HepG2 (cell line): Measurements from ENCODE around the gene CAMK2D. TPM values are rescaled to one million over a fixed set of nuclear protein-coding genes. Genes with fewer than 3 reads are reported as not detected.

Experiments used
- ATAC-seq: fragments of 200-7000 bp; cut with Tn5 transposase; 3 replicates; pipeline ENCODE4 v1.9.1; 2020; ENCODE audit warnings: mild to moderate bottlenecking, moderate library complexity
- BruUV-seq: library from RNA; stranded (reverse); fragments of 400-500 nt; replicated peaks from 2 replicates; lab custom pipeline; 2021; lab: Mats Ljungman, UMichigan
- CTCF ChIA-PET: fragments of 300-600 bp; formaldehyde crosslinking; extraction: SDS; loops from one replicate; lab custom pipeline; 2021; ENCODE audit warnings: low total read pairs, inconsistent platforms, low intra/inter-chr PET ratio; lab: Yijun Ruan, JAX
- POLR2A ChIA-PET: fragments of 350-600 bp; sonication (Branson Sonifier 250); formaldehyde crosslinking; loops from one replicate; lab custom pipeline; 2020; ENCODE audit warnings: antibody characterized with exemption, inconsistent platforms; lab: Yijun Ruan, JAX
- DNase-seq: peaks from one replicate; pipeline ENCODE4 v3.0.0-alpha.2; 2015; ENCODE audit warnings: low spot score
- FAIRE-seq: peaks from 3 replicates; lab custom pipeline; 2011; peaks lifted over from hg19 to GRCh38; lab: Jason Lieb, UNC
- H2AFZ ChIP-seq: one replicate; pipeline ENCODE4 v1.6.1; 2011; ENCODE audit warnings: low read length, inconsistent platforms
- H3K27ac ChIP-seq: fragments of 300-600 bp; 3 replicates; pipeline ENCODE4 v1.8.0; 2011; ENCODE audit warnings: mixed run types, mild to moderate bottlenecking, mixed read lengths, low read length, inconsistent platforms; ENCODE audit not compliant: insufficient read depth; ENCODE audit errors: extremely low read length
- H3K27me3 ChIP-seq, 2 experiments: fragments of 200-600 bp in 1 of 2; 2 replicates in 1 of 2; 3 replicates in 1 of 2; pipeline versions ENCODE4 v1.6.0 to v1.8.0; 2011; ENCODE audit warnings: low read length in 2 of 2, mild to moderate bottlenecking in 2 of 2, moderate library complexity in 2 of 2, inconsistent platforms in 1 of 2; ENCODE audit not compliant: insufficient read depth in 2 of 2, control insufficient read depth in 1 of 2
- H3K36me3 ChIP-seq, 2 experiments: fragments of 200-600 bp in 1 of 2; replicated peaks in 1 of 2; 2 replicates in 1 of 2; 3 replicates in 1 of 2; pipeline versions ENCODE4 v1.5.1 to v1.8.0; 2011; ENCODE audit warnings: low read length in 2 of 2, inconsistent platforms in 1 of 2; ENCODE audit not compliant: insufficient read depth in 2 of 2, control insufficient read depth in 1 of 2
- H3K4me1 ChIP-seq: 2 replicates; pipeline ENCODE4 v1.5.1; 2012; ENCODE audit warnings: low read length, inconsistent platforms; ENCODE audit not compliant: insufficient read depth
- H3K4me2 ChIP-seq: 2 replicates; pipeline ENCODE4 v1.6.0; 2011; ENCODE audit warnings: low read depth, low read length, inconsistent platforms
- H3K4me3 ChIP-seq, 3 experiments: fragments of 200-600 bp in 1 of 3; sonication (generic), shearing (Covaris generic) in 1 of 3; replicated peaks in 1 of 3; 2 replicates each; pipeline ENCODE4 v1.5.1; 2011 to 2016; ENCODE audit warnings: low read length in 3 of 3, inconsistent platforms in 2 of 3, low read depth in 2 of 3, mild to moderate bottlenecking in 2 of 3, control low read depth in 1 of 3, mixed read lengths in 1 of 3; ENCODE audit not compliant: insufficient read depth in 1 of 3
- H3K79me2 ChIP-seq: one replicate; pipeline ENCODE4 v1.6.1; 2011; ENCODE audit warnings: low read length, inconsistent platforms; ENCODE audit not compliant: insufficient read depth
- H3K9ac ChIP-seq: 2 replicates; pipeline ENCODE4 v1.6.0; 2011; ENCODE audit warnings: mild to moderate bottlenecking, low read depth, low read length, inconsistent platforms; ENCODE audit not compliant: insufficient read depth
- H3K9me3 ChIP-seq: 2 replicates; pipeline ENCODE4 v1.5.1; 2012; ENCODE audit warnings: mild to moderate bottlenecking, low read length
- H4K20me1 ChIP-seq: 2 replicates; pipeline ENCODE4 v1.6.0; 2011; ENCODE audit warnings: inconsistent platforms, mild to moderate bottlenecking, low read length, moderate library complexity; ENCODE audit not compliant: insufficient read depth
- ELF3 ChIP-seq: IDR thresholded peaks from 2 replicates; pipeline ENCODE4 v1.6.1; 2016; ENCODE audit warnings: missing genetic modification reagents, missing compliant biosample characterization
- ETV6 ChIP-seq: sonication (generic); formaldehyde crosslinking; conservative IDR thresholded peaks from 2 replicates; pipeline ENCODE4 v1.4.0; 2020; ENCODE audit warnings: missing genetic modification reagents
- PHF8 ChIP-seq: sonication (generic); formaldehyde crosslinking; IDR thresholded peaks from 2 replicates; pipeline ENCODE4 v1.5.0; 2020; ENCODE audit warnings: missing genetic modification reagents
- SAFB2 ChIP-seq: sonication (generic); formaldehyde crosslinking; IDR thresholded peaks from 2 replicates; pipeline ENCODE4 v1.5.1; 2020; ENCODE audit warnings: missing genetic modification reagents, low read depth, mild to moderate bottlenecking, borderline replicate concordance
- SIN3A ChIP-seq: IDR thresholded peaks from 2 replicates; pipeline ENCODE4 v1.6.1; 2011; ENCODE audit warnings: low read depth, mild to moderate bottlenecking, control low read depth, low read length, borderline replicate concordance
- YEATS2 ChIP-seq: sonication (generic); formaldehyde crosslinking; IDR thresholded peaks from 2 replicates; pipeline ENCODE4 v1.4.0; 2020; ENCODE audit warnings: missing genetic modification reagents, borderline replicate concordance
- ZBTB8A ChIP-seq: sonication (generic); formaldehyde crosslinking; IDR thresholded peaks from 2 replicates; pipeline ENCODE4 v1.4.0; 2020; ENCODE audit warnings: mild to moderate bottlenecking, low read depth, missing genetic modification reagents, borderline replicate concordance
- ZFP62 ChIP-seq: sonication (generic); formaldehyde crosslinking; IDR thresholded peaks from 2 replicates; pipeline ENCODE4 v1.4.0; 2020; ENCODE audit warnings: missing genetic modification reagents
- ZNF180 ChIP-seq: sonication (generic); formaldehyde crosslinking; IDR thresholded peaks from 2 replicates; pipeline ENCODE4 v1.4.0; 2020; ENCODE audit warnings: low read depth, missing genetic modification reagents, borderline replicate concordance
- ZNF432 ChIP-seq: sonication (generic); formaldehyde crosslinking; IDR thresholded peaks from 2 replicates; pipeline ENCODE4 v1.5.0; 2020; ENCODE audit warnings: missing genetic modification reagents, mild to moderate bottlenecking, borderline replicate concordance
- ZNF644 ChIP-seq: IDR thresholded peaks from 2 replicates; pipeline ENCODE4 v1.6.1; 2016; ENCODE audit warnings: low read depth
- ZNF766 ChIP-seq: sonication (generic); formaldehyde crosslinking; IDR thresholded peaks from 2 replicates; pipeline ENCODE4 v1.5.0; 2020; ENCODE audit warnings: missing genetic modification reagents, borderline replicate concordance
- ZSCAN20 ChIP-seq: sonication (generic); formaldehyde crosslinking; IDR thresholded peaks from 2 replicates; pipeline ENCODE4 v1.4.0; 2020; ENCODE audit warnings: missing genetic modification reagents, mild to moderate bottlenecking, borderline replicate concordance
- WGBS: methylation state at CpG from one replicate; pipeline ENCODE4 v1.1.6; 2017; ENCODE audit warnings: low lambda C conversion rate; 5-methylcytosine and 5-hydroxymethylcytosine counted together
- in situ Hi-C: cut with HindIII; loops from 2 replicates; pipeline ENCODE4 v1.10.0; 2017; ENCODE audit warnings: low pct_unique_long_range_greater_than_20kb; ENCODE audit not compliant: extremely low pct_ligation_motif_present
- intact Hi-C: fragments of 100-400 bp; cut with micrococcal nuclease; formaldehyde crosslinking; loops from one replicate; pipeline ENCODE4 v1.10.0; 2022; ENCODE audit not compliant: unreplicated experiment
- polyA plus RNA-seq, 8 experiments: library from polyadenylated mRNA; depleted of rRNA in 3 of 8; stranded (reverse) in 7 of 8; unstranded in 1 of 8; fragments of >200 nt; fragmentation: Illumina TruSeq in 4 of 8; extraction: Trizol in 4 of 8; gene quantifications; 2 replicates each; pipeline versions ENCODE4 v1.2.1 to v1.2.3, GENCODE V29; 2011 to 2016; ENCODE audit warnings: low read depth in 4 of 8, missing spikeins in 1 of 8, mixed read lengths in 1 of 8; ENCODE audit not compliant: insufficient read depth in 1 of 8
- total RNA-seq, 5 experiments: library from RNA; depleted of rRNA; stranded (reverse); fragments of >200 nt; fragmentation: Illumina TruSeq; extraction: Trizol; gene quantifications; 2 replicates each; pipeline ENCODE4 v1.2.3, GENCODE V29; 2016; ENCODE audit warnings: low read depth in 1 of 5
- TF ChIP-seq, protein P1 (sequence below): sonication (generic); formaldehyde crosslinking; IDR thresholded peaks from 2 replicates; pipeline ENCODE4 v1.5.1; 2020; ENCODE audit warnings: mild to moderate bottlenecking, missing genetic modification reagents, borderline replicate concordance
- TF ChIP-seq, protein P2 (sequence below): sonication (generic); formaldehyde crosslinking; IDR thresholded peaks from 2 replicates; pipeline ENCODE4; 2020; ENCODE audit warnings: missing genetic modification reagents, mild to moderate bottlenecking, borderline replicate concordance
- TF ChIP-seq, protein P3 (sequence below): sonication (generic); formaldehyde crosslinking; IDR thresholded peaks from 2 replicates; pipeline ENCODE4 v1.4.0; 2020; ENCODE audit warnings: missing genetic modification reagents, borderline replicate concordance
- TF ChIP-seq, protein P4 (sequence below): sonication (generic); formaldehyde crosslinking; conservative IDR thresholded peaks from 2 replicates; pipeline ENCODE4 v1.4.0; 2020; ENCODE audit warnings: missing genetic modification reagents

CAMK2D gene
- total and polyA plus RNA-seq, 2 of the 13 experiments (the other 11 are each of a cell fraction or from before 2014, with no cell fraction given), result 18.0 to 65.4 TPM

DNA sequence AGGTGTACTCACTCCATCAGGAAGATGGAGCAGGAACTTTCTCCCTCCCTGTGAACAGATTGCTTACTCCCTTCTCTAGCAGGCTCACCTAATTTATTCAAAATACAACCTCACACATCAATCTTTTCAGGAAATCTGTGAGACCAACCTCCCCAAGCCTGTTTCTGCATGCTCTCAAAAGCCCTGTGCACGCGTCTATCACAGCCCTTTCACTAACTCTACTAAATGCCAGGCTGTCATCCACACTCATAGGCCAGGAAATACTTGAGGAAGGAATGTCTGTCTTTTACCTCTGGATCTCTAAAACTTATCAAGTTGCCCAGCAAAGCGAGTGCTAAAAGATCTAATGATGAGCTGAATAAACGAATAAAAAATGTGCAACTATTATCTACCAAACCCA is 11.2 kb downstream of the CAMK2D start:
- Histone ChIP-seq H3K4me3 (no peak overlapping the region), H3K4me1 (peaks cover 23% of the 10 kb centered on the region), H3K9ac (no peak overlapping the region), H3K27ac (no peak overlapping the region), H3K27me3 (no peaks in the 10 kb centered on the region), H4K20me1 (no peaks in the 10 kb centered on the region), H3K4me2 (no peak overlapping the region), H3K9me3 (no peaks in the 10 kb centered on the region), H3K36me3 (no peaks in the 10 kb centered on the region), H3K79me2 (peaks cover 19% of the 10 kb centered on the region), H2AFZ (no peak overlapping the region)
- CTCF ChIA-PET, result no interaction called here
- DNase-seq, result no peak
- in situ Hi-C loops, result no loop called here
- 90% methylated on average over 4 of the region's 4 CpGs for WGBS
- POLR2A ChIA-PET, result no interaction called here
- no TSS peak for BruUV-seq
- ATAC-seq, result no peak
- intact Hi-C loops, result no loop called here
- no peak for FAIRE-seq
- TF ChIP-seq ELF3 (CRISPR knock-in tag) (no peak), ZSCAN20 (CRISPR knock-in tag) (no peak), ZBTB8A (CRISPR knock-in tag) (no peak), ZNF432 (CRISPR knock-in tag) (no peak), ZNF180 (CRISPR knock-in tag) (no peak), SAFB2 (no peak), YEATS2 (no peak), SIN3A (no peak), ETV6 (CRISPR knock-in tag) (no peak), ZNF766 (no peak), PHF8 (CRISPR knock-in tag) (no peak), ZNF644 (CRISPR knock-in tag) (no peak), ZFP62 (CRISPR knock-in tag) (no peak)
- TF ChIP-seq, protein P1, sequence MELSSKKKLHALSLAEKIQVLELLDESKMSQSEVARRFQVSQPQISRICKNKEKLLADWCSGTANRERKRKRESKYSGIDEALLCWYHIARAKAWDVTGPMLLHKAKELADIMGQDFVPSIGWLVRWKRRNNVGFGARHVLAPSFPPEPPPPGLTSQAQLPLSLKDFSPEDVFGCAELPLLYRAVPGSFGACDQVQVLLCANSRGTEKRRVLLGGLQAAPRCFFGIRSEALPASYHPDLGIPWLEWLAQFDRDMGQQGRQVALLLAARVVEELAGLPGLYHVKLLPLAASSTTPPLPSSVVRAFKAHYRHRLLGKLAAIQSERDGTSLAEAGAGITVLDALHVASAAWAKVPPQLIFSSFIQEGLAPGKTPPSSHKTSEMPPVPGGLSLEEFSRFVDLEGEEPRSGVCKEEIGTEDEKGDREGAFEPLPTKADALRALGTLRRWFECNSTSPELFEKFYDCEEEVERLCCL, result no peak
- TF ChIP-seq, protein P2, sequence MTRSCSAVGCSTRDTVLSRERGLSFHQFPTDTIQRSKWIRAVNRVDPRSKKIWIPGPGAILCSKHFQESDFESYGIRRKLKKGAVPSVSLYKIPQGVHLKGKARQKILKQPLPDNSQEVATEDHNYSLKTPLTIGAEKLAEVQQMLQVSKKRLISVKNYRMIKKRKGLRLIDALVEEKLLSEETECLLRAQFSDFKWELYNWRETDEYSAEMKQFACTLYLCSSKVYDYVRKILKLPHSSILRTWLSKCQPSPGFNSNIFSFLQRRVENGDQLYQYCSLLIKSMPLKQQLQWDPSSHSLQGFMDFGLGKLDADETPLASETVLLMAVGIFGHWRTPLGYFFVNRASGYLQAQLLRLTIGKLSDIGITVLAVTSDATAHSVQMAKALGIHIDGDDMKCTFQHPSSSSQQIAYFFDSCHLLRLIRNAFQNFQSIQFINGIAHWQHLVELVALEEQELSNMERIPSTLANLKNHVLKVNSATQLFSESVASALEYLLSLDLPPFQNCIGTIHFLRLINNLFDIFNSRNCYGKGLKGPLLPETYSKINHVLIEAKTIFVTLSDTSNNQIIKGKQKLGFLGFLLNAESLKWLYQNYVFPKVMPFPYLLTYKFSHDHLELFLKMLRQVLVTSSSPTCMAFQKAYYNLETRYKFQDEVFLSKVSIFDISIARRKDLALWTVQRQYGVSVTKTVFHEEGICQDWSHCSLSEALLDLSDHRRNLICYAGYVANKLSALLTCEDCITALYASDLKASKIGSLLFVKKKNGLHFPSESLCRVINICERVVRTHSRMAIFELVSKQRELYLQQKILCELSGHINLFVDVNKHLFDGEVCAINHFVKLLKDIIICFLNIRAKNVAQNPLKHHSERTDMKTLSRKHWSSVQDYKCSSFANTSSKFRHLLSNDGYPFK (CRISPR knock-in tag), result no peak
- TF ChIP-seq, protein P3, sequence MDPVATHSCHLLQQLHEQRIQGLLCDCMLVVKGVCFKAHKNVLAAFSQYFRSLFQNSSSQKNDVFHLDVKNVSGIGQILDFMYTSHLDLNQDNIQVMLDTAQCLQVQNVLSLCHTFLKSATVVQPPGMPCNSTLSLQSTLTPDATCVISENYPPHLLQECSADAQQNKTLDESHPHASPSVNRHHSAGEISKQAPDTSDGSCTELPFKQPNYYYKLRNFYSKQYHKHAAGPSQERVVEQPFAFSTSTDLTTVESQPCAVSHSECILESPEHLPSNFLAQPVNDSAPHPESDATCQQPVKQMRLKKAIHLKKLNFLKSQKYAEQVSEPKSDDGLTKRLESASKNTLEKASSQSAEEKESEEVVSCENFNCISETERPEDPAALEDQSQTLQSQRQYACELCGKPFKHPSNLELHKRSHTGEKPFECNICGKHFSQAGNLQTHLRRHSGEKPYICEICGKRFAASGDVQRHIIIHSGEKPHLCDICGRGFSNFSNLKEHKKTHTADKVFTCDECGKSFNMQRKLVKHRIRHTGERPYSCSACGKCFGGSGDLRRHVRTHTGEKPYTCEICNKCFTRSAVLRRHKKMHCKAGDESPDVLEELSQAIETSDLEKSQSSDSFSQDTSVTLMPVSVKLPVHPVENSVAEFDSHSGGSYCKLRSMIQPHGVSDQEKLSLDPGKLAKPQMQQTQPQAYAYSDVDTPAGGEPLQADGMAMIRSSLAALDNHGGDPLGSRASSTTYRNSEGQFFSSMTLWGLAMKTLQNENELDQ (CRISPR knock-in tag), result no peak
- TF ChIP-seq, protein P4, sequence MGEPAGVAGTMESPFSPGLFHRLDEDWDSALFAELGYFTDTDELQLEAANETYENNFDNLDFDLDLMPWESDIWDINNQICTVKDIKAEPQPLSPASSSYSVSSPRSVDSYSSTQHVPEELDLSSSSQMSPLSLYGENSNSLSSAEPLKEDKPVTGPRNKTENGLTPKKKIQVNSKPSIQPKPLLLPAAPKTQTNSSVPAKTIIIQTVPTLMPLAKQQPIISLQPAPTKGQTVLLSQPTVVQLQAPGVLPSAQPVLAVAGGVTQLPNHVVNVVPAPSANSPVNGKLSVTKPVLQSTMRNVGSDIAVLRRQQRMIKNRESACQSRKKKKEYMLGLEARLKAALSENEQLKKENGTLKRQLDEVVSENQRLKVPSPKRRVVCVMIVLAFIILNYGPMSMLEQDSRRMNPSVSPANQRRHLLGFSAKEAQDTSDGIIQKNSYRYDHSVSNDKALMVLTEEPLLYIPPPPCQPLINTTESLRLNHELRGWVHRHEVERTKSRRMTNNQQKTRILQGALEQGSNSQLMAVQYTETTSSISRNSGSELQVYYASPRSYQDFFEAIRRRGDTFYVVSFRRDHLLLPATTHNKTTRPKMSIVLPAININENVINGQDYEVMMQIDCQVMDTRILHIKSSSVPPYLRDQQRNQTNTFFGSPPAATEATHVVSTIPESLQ (CRISPR knock-in tag), result no peak
